Activated CD4-positive, alpha-beta T cell treated with anti-CD3 and anti-CD28 coated beads for 36 hours (primary cell): Measurements from ENCODE around the gene DCUN1D2. TPM values are rescaled to one million over a fixed set of nuclear protein-coding genes. Genes with fewer than 3 reads are reported as not detected.
"Not testable (repeated sequence)": the region's sequence is repeated elsewhere in the genome, so short reads cannot be mapped to it uniquely, and the experiment has no call there.

Experiments
- ATAC-seq: fragments of 200-7000 bp; cut with Tn5 transposase; one replicate; pipeline ENCODE4 v1.10.0; 2021; ENCODE audit warnings: mild to moderate bottlenecking, moderate library complexity
- CTCF ChIA-PET: fragments of 350-600 bp; sonication (Branson Sonifier 250); formaldehyde crosslinking; loops from one replicate; lab custom pipeline; 2021; ENCODE audit warnings: antibody characterized with exemption; lab: Charles Lee
- POLR2A ChIA-PET: fragments of 350-600 bp; sonication (Branson Sonifier 250); formaldehyde crosslinking; loops from one replicate; lab custom pipeline; 2021; ENCODE audit warnings: antibody characterized with exemption, inconsistent platforms; lab: Charles Lee
- DNase-seq: peaks from one replicate; pipeline ENCODE4 v3.0.0-alpha.2; 2020
- H3K27ac Mint-ChIP-seq: one replicate; pipeline ENCODE4 v1.8.0; 2021; ENCODE audit warnings: mixed read lengths
- H3K27me3 Mint-ChIP-seq: one replicate; pipeline ENCODE4 v1.8.0; 2021; ENCODE audit warnings: mixed read lengths
- H3K36me3 Mint-ChIP-seq: one replicate; pipeline ENCODE4 v1.8.0; 2021; ENCODE audit warnings: low read depth, mixed read lengths
- H3K4me1 Mint-ChIP-seq: one replicate; pipeline ENCODE4 v1.8.0; 2021; ENCODE audit warnings: mixed read lengths
- H3K4me3 Mint-ChIP-seq: one replicate; pipeline ENCODE4 v1.8.0; 2021; ENCODE audit warnings: mild to moderate bottlenecking, moderate library complexity, mixed read lengths
- H3K9me3 Mint-ChIP-seq: one replicate; pipeline ENCODE4 v1.8.0; 2021; ENCODE audit warnings: low read depth, mixed read lengths
- intact Hi-C, 2 experiments: fragments of 100-400 bp; cut with DNase I in 1 of 2; cut with micrococcal nuclease in 1 of 2; formaldehyde crosslinking; loops; one replicate each; pipeline versions ENCODE4 v1.14.2 to v1.15.1; 2022 to 2024; cut with DNase I, micrococcal nuclease
- total RNA-seq, 2 experiments: library from RNA; stranded (reverse); gene quantifications; one replicate each; pipeline ENCODE4 v1.2.3, GENCODE V29; 2021

Gene DCUN1D2
- total RNA-seq, 2 experiments from 2014 or later, result 12.1 to 15.3 TPM

DNA sequence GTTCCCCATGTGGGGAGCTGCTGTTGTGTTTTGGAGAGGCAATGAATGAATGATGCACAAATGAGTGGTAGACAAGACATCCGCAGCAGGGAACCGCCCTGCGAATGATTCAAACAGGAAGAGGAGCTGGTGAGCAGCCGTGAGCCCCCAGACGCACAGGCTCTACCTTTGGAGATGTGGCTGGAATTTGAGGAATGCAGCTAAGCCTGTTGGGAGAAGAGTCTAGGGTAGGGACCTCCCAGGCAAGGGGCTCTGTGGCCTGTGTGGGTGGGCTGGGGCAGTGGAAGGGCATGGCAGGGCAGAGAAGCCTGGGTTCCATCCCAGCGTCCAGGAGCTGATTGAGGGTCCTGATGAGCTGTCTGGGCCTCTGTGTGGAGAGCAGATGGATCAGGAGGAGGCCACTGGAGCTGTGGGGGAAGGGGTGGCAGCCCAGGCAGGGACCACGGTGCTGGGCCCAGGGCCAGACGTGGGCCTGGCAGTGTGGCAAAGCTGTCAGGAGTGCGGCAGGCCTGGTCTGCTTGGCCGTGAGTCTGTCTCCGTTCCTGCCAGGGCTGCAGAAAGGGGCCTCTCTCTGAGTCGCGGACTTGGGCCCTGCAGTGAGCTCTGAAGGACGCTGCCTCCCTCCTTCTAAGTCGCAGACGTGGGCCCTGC, 41.8 kb upstream of the DCUN1D2 start:
- no peaks in the 10 kb centered on the region for H3K4me1 Mint-ChIP-seq
- H3K27ac Mint-ChIP-seq, result no peak overlapping the region
- peaks cover 12% of the 10 kb centered on the region for H3K36me3 Mint-ChIP-seq
- no peak for DNase-seq
- ChIA-PET POLR2A (no interaction called here), CTCF (no interaction called here)
- H3K4me3 Mint-ChIP-seq, result no peak overlapping the region
- intact Hi-C loops, result no loop called here
- no peak for ATAC-seq
- no peaks in the 10 kb centered on the region for H3K27me3 Mint-ChIP-seq
- H3K9me3 Mint-ChIP-seq, result no peaks in the 10 kb centered on the region

DNA sequence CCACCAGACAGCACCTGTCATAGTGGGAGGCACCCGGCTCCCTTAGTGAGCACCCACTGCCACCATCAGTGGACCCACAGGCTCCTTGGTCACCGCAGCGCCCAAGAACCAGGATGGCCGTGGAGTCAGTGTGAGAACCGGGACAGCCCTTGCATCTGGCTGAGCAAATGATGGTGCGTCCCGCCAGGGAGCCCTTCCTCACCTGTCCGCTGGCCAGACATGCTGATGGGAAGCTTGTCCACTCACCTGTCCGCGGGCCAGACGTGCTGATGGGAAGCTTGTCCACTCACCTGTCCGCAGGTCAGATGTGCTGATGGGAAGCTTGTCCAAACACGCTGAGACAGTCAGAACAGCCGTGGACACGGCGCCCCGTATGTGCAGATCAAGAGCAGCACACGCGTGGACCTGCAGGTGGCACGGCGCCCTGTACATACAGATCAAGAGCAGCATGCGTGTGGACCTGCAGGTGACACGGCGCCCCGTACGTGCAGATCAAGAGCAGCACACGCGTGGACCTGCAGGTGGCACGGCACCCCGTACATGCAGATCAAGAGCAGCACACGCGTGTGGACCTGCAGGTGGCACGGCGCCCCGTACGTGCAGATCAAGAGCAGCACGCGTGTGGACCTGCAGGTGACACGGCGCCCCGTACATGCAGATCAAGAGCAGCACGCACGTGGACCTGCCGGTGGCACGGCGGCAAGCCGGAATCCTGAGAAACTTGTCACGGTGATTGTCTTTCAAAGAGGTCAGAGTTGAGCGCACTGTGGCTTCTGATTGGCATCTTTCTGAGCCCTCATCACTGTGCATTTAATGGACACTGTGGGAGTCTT, 40.7 kb upstream of the DCUN1D2 start:
- H3K4me3 Mint-ChIP-seq, result no peak overlapping the region
- intact Hi-C loops, result no loop called here
- H3K4me1 Mint-ChIP-seq, result no peaks in the 10 kb centered on the region
- DNase-seq (no peak), ATAC-seq (no peak)
- no peak overlapping the region for H3K27ac Mint-ChIP-seq
- no peaks in the 10 kb centered on the region for H3K27me3 Mint-ChIP-seq
- ChIA-PET POLR2A (no interaction called here), CTCF (no interaction called here)
- no peaks in the 10 kb centered on the region for H3K9me3 Mint-ChIP-seq
- peaks cover 18% of the 10 kb centered on the region for H3K36me3 Mint-ChIP-seq

DNA sequence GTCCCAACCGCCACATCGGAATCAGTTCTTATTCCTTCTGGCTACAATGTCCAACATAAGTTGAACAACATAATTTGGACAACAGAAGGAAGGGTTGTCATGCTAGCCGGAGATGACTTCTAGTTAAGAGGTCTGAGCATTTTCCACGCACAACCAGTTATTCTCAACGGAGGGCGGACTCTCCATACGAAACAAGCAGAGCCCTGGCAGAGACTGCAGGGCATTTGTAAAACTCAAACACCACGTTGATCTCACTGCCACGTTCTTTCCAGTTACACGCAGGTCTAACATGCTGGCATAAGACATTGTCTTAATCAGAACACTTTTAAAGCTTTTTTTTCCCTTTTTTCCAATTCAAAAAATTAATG, 38.3 kb upstream of the DCUN1D2 start:
- peaks cover 25% of the 10 kb centered on the region for H3K36me3 Mint-ChIP-seq
- intact Hi-C loops, result no loop called here
- no peak overlapping the region for H3K27ac Mint-ChIP-seq
- no peaks in the 10 kb centered on the region for H3K4me1 Mint-ChIP-seq
- DNase-seq (no peak), ATAC-seq (no peak)
- no peak overlapping the region for H3K4me3 Mint-ChIP-seq
- POLR2A ChIA-PET, result no interaction called here
- CTCF ChIA-PET, result no interaction called here
- no peaks in the 10 kb centered on the region for H3K27me3 Mint-ChIP-seq
- H3K9me3 Mint-ChIP-seq, result no peaks in the 10 kb centered on the region

DNA sequence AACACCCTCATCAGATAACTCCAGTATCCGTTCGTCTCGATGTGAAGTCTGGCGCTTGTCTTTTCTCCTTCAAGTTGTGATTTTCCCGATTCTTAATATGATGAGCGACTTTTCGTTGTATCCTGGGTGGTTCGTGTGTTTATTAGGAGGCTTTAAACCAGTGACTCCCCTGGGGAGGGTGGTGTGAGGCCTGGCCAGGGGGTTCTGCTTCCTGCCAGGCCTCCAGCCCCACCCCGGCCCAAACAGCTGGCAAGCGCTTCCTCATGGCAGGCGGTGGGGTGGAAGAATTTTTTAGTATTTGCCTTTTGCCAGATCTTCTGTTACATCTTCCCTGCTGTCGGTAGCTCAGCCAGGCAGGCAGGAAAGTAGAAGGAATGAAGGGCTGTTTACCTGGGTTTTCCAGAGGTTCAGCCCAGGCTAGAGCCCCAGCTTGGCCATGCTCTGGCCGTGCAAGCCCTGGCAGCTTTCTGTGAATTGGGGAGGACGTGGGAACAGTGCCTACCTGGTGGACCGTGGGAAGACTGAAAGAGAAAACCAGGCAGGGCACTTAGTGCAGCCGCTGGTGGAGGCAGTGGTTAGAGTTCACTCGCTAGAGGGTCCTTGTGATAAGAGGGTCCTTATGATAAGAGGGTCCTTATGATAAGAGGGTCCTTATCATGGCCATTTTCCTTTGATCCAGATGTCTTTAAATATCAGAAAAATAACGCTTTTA, 37.7 kb upstream of the DCUN1D2 start:
- no peak for DNase-seq
- CTCF ChIA-PET, result no interaction called here
- no peak overlapping the region for H3K4me3 Mint-ChIP-seq
- intact Hi-C loops, result no loop called here
- POLR2A ChIA-PET, result no interaction called here
- no peak overlapping the region for H3K27ac Mint-ChIP-seq
- no peaks in the 10 kb centered on the region for H3K27me3 Mint-ChIP-seq
- H3K9me3 Mint-ChIP-seq, result no peaks in the 10 kb centered on the region
- H3K36me3 Mint-ChIP-seq, result peaks cover 29% of the 10 kb centered on the region
- H3K4me1 Mint-ChIP-seq, result no peaks in the 10 kb centered on the region
- no peak for ATAC-seq

DNA sequence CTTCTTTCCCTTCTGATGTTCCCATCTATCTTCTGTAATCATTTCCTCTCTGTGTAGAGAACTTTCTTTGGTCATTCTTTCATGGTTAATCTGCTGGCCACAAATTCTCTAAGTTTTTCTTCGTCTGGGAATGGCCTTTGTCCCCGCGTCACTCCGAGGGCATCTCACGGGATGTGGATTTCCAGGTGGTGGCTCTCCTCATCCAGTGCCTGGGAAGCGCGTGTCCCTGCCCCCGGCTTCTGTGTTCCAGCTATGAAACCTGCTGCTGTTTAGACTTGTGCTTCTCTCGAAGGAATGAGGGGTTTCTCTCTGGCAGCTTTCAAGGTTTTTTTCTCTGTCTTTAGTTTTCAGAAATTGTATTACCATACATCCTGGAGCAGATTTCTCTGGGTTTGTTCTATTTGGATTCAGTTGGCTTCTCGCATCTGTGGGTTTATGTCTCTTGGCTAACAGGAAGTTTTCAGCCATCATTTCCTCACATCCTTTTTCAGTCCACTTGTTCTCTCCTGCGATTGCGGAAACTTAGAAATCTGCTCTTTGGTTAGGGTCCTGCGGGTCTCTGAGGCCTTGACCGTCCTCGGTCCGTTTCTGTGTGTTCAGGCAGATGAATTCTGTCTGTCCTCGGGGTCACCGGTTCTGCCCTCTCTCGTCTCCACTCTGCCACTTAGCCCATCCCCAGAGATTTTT, 36.9 kb upstream of the DCUN1D2 start:
- Mint-ChIP-seq H3K9me3 (no peaks in the 10 kb centered on the region), H3K4me1 (no peaks in the 10 kb centered on the region), H3K27me3 (no peaks in the 10 kb centered on the region), H3K27ac (no peak overlapping the region), H3K4me3 (no peak overlapping the region), H3K36me3 (peaks cover 33% of the 10 kb centered on the region)
- ATAC-seq (no peak), DNase-seq (no peak)
- ChIA-PET POLR2A (no interaction called here), CTCF (no interaction called here)
- intact Hi-C loops, result no loop called here

DNA sequence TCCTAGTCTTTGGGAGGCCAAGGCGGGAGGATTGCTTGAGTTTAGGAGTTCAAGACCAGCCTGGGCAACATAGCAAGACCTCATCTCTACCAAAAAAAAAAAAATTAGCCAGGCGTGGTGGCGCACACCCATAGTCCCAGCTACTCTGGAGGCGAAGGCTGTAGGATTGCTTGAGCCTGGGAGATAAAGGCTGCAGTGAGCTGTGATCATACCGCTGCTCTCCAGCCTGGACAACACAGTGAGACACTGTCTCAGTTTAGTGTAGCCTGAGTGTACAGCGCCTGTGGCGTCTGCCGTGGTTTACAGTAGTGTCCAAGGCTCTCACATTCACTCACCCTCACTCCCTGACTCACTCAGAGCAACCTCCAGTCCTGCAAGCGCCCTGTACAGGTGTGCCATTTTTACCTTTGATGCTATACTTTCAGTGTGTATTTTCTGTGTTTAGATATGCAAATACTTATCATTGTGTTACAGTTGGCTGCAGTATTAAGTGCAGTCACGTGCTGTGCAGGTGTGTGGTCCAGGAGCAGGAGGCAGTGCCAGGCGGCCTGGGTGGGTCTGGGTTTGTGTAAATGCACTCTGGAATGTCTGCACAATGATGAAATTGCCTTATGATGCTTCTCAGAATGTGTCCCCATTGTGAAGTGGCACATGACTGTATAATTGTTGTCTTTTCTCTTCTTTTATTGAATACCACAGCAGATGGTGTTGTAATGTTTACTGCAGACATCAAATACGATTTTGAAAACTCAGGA, 36.1 kb upstream of the DCUN1D2 start:
- Mint-ChIP-seq H3K4me1 (no peaks in the 10 kb centered on the region), H3K9me3 (no peaks in the 10 kb centered on the region), H3K4me3 (no peak overlapping the region), H3K27me3 (no peaks in the 10 kb centered on the region), H3K36me3 (peaks cover 35% of the 10 kb centered on the region), H3K27ac (no peak overlapping the region)
- intact Hi-C loops, result no loop called here
- no peak for DNase-seq
- no peak for ATAC-seq
- POLR2A ChIA-PET, result no interaction called here
- CTCF ChIA-PET, result no interaction called here

DNA sequence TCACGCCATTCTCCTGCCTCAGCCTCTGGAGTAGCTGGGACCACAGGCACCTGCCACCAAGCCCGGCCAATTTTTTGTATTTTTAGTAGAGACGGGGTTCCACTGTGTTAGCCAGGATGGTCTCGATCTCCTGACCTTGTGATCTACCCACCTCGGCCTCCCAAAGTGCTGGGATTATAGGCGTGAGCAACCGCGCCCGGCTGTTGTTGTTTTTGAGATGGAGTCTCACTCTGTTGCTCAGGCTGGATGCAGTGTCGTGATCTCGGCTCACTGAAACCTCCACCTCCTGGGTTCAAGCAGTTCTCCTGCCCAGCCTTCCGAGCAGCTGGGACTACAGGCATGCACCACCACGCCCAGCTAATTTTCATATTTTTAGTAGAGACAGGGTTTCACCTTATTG, 31.9 kb upstream of the DCUN1D2 start:
- POLR2A ChIA-PET, H3K4me3 Mint-ChIP-seq, CTCF ChIA-PET, intact Hi-C loops, DNase-seq, H3K27me3 Mint-ChIP-seq, ATAC-seq, H3K27ac Mint-ChIP-seq, H3K4me1 Mint-ChIP-seq, H3K9me3 Mint-ChIP-seq: not testable (repeated sequence)
- H3K36me3 Mint-ChIP-seq, result peaks cover 28% of the 10 kb centered on the region

DNA sequence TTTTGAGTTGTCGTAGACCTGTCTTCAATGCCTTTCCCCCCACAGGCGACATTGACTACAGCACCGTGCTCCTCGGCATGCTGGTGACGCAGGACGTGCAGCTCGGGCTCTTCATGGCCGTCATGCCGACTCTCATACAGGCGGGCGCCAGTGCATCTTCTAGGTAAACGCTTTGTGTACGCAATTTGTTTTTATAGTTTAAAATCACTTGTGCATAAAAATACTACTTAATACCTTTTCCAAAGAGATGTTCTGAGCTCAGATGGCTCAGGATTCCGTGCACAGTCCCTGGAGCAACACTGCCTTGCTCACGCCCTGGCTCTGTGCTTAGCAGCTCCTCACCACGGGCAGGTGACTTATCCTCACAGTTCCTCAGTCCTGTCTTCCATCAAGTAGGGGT, 30.1 kb upstream of the DCUN1D2 start:
- ATAC-seq, result no peak
- H3K4me1 Mint-ChIP-seq, result peaks cover 5% of the 10 kb centered on the region
- POLR2A ChIA-PET, result no interaction called here

DNA sequence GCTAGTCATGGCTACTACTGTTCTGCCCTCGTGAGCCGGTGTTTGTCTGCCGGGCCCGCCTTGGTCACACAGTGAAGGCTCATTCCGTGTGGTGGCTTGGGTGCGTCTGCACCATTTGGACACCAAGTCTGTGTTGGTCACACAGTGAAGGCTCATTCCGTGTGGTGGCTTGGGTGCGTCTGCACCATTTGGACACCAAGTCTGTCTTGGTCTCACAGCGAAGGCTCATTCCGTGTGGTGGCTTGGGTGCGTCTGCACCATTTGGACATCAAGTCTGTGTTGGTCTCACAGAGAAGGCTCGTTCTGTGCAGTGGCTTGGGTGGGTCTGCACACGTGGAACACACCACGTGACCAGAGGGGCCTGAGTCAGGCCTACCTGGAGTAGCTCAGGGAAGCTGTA, 29.0 kb upstream of the DCUN1D2 start:
- POLR2A ChIA-PET, result no interaction called here
- DNase-seq (no peak), ATAC-seq (no peak)
- Mint-ChIP-seq H3K4me1 (peaks cover 5% of the 10 kb centered on the region), H3K27me3 (no peaks in the 10 kb centered on the region), H3K27ac (no peak overlapping the region), H3K36me3 (peaks cover 22% of the 10 kb centered on the region), H3K9me3 (no peaks in the 10 kb centered on the region), H3K4me3 (no peak overlapping the region)
- intact Hi-C loops, result no loop called here
- CTCF ChIA-PET, result no interaction called here

More for the DNA sequence above, 30.1 kb upstream of the DCUN1D2 start:
- Mint-ChIP-seq H3K27me3 (no peaks in the 10 kb centered on the region), H3K36me3 (peaks cover 26% of the 10 kb centered on the region), H3K27ac (no peak overlapping the region), H3K4me3 (no peak overlapping the region), H3K9me3 (no peaks in the 10 kb centered on the region)
- CTCF ChIA-PET, result no interaction called here
- no peak for DNase-seq
- intact Hi-C loops, result no loop called here

DNA sequence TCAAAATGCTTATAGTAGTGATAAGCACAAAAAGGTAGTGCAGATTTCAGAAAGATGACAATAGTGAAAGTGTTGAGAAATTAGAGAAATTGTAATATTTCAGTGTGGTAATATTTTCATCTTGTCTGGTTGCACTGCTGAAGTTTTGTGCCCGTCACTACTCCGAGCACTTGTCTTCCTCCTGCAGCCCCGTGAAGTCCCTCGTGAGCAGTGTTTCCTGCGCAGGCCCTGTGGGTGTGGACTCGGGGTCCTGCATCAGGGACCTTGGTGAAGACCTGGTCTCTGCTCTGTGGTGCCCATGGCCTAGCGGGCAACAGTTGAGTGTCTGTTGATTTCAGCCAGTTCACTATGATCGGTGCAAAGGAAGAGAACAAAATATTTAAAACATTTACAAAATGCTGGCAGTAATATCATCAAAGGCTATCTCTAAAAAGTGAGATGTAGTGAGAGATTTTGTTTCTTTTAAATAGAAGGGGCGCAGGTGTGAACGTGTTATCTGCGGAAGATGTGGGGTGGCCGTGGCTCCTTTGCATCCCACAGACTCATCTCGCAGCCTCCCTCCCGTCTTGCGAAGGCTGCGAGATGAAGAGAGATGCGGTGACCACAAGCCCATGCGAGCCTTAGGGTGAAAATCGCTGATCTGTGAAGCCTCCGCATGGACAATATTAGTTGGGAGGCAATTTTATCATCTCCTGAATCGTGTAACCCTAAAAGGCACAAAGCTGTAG, 27.7 kb upstream of the DCUN1D2 start:
- Mint-ChIP-seq H3K27me3 (no peaks in the 10 kb centered on the region), H3K9me3 (no peaks in the 10 kb centered on the region), H3K27ac (no peak overlapping the region), H3K4me3 (no peak overlapping the region), H3K4me1 (peaks cover 5% of the 10 kb centered on the region), H3K36me3 (peaks cover 15% of the 10 kb centered on the region)
- ChIA-PET CTCF (no interaction called here), POLR2A (interaction anchor here (1.2 kb wide), 1 partner anchor 10 kb away, joined by 4 read pairs; no protein-coding TSS in a partner anchor)
- ATAC-seq (no peak), DNase-seq (no peak)
- intact Hi-C loops, result no loop called here
